Epithelial cell of prostate (primary cell): ENCODE data around the gene ATF7IP2.
A peak's percentile ranks its signal among the peaks of the same experiment; 100 is the strongest.
"Not testable (repeated sequence)": the region's sequence is repeated elsewhere in the genome, so short reads cannot be mapped to it uniquely, and the experiment has no call there.

ENCODE experiments used
- DNase-seq: peaks from one replicate; pipeline ENCODE4 v3.0.0-alpha.2; 2011; ENCODE audit warnings: low read depth, low spot score
- H3K27ac ChIP-seq: fragments of 450-650 bp; 2 replicates; pipeline ENCODE4 v1.5.1; 2017; ENCODE audit warnings: mild to moderate bottlenecking

Gene ATF7IP2

GRCh38 chr16:10385725-10386516 lies at the start of gene ATF7IP2:
TSS of gene ATF7IP2 (plus strand) at chr16:10386061. CDS start at chr16:10430621, 44,560 bp downstream.
- H3K27ac ChIP-seq = no peak within 1 kb of the TSS
- DNase-seq = no peak

GRCh38 chr16:10338426-10338825 lies 47.4 kb upstream of the ATF7IP2 start:
- no peak for DNase-seq
- no peak overlapping the region for H3K27ac ChIP-seq

- H3K27ac ChIP-seq = no peak overlapping the region
- DNase-seq = no peak
These were observed 45.8 kb upstream of the ATF7IP2 start for GRCh38 chr16:10339777-10340732.

GRCh38 chr16:10343124-10343760 lies 42.6 kb upstream of the ATF7IP2 start:
- no peak overlapping the region for H3K27ac ChIP-seq
- DNase-seq = no peak

GRCh38 chr16:10344699-10345098 lies 41.2 kb upstream of the ATF7IP2 start:
- not testable (repeated sequence) for H3K27ac ChIP-seq, DNase-seq

GRCh38 chr16:10345629-10346028 lies 40.2 kb upstream of the ATF7IP2 start:
- no peak overlapping the region for H3K27ac ChIP-seq
- no peak for DNase-seq

GRCh38 chr16:10349851-10350250 lies 36.0 kb upstream of the ATF7IP2 start:
- DNase-seq = no peak
- H3K27ac ChIP-seq = no peak overlapping the region

- no peak for DNase-seq
- no peak overlapping the region for H3K27ac ChIP-seq
These were observed 33.6 kb upstream of the ATF7IP2 start for GRCh38 chr16:10352262-10352661.

GRCh38 chr16:10355589-10355988 lies 30.3 kb upstream of the ATF7IP2 start:
- no peak overlapping the region for H3K27ac ChIP-seq
- DNase-seq = no peak

GRCh38 chr16:10356870-10357842 lies 28.7 kb upstream of the ATF7IP2 start:
- no peak overlapping the region for H3K27ac ChIP-seq

GRCh38 chr16:10361747-10362076 lies 24.1 kb upstream of the ATF7IP2 start:
- not testable (repeated sequence) for H3K27ac ChIP-seq, DNase-seq

More at GRCh38 chr16:10356870-10357842, 28.7 kb upstream of the ATF7IP2 start:
- no peak for DNase-seq

- no peak overlapping the region for H3K27ac ChIP-seq
- DNase-seq = no peak
These were observed 23.6 kb upstream of the ATF7IP2 start for GRCh38 chr16:10362077-10362863.

GRCh38 chr16:10362864-10363197 lies 23.0 kb upstream of the ATF7IP2 start:
- DNase-seq, H3K27ac ChIP-seq: not testable (repeated sequence)

- DNase-seq, H3K27ac ChIP-seq: not testable (repeated sequence)
These were observed 19.2 kb upstream of the ATF7IP2 start for GRCh38 chr16:10366619-10367018.

GRCh38 chr16:10367616-10368188 lies 18.2 kb upstream of the ATF7IP2 start:
- DNase-seq = no peak
- no peak overlapping the region for H3K27ac ChIP-seq

- DNase-seq = peak; percentile 50
- H3K27ac ChIP-seq = peak overlapping the region; percentile 14
These were observed 16.8 kb upstream of the ATF7IP2 start for GRCh38 chr16:10368969-10369551.

- no peak for DNase-seq
- no peak overlapping the region for H3K27ac ChIP-seq
These were observed 15.7 kb upstream of the ATF7IP2 start for GRCh38 chr16:10370096-10370726.

- no peak for DNase-seq
- H3K27ac ChIP-seq = no peak overlapping the region
These were observed 14.3 kb upstream of the ATF7IP2 start for GRCh38 chr16:10371592-10371991.
